Choroid plexus epithelial cell (primary cell): ENCODE measurements around the gene SCAPER.

Experiments used
- DNase-seq: peaks from one replicate; pipeline ENCODE4 v3.0.0-alpha.2; 2010; ENCODE audit warnings: low read depth
- H3K4me3 ChIP-seq: 2 replicates; pipeline ENCODE4 v1.5.1; 2011; ENCODE audit warnings: low read depth, mild to moderate bottlenecking, control low read depth, low read length, moderate library complexity
- CTCF ChIP-seq: conservative IDR thresholded peaks from 2 replicates; pipeline ENCODE4 v1.5.1; 2011; ENCODE audit warnings: low read depth, mild to moderate bottlenecking, control low read depth, inconsistent platforms, low read length, moderate library complexity

Gene SCAPER

GRCh38 chr15:76337696-76338485 lies 567.2 kb downstream of the SCAPER start:
- no peak for DNase-seq
- no peak for TF ChIP-seq CTCF
- no peak overlapping the region for H3K4me3 ChIP-seq

- TF ChIP-seq CTCF, result no peak
- DNase-seq, result no peak
- H3K4me3 ChIP-seq, result no peak overlapping the region
These were observed 568.0 kb downstream of the SCAPER start for GRCh38 chr15:76337059-76337695.

GRCh38 chr15:76336254-76337058 lies 568.7 kb downstream of the SCAPER start, which contains the start of gene ISL2:
ISL2 (plus strand) TSS chr15:76336773; CDS start chr15:76336884, 111 bp downstream.
- TF ChIP-seq CTCF, result no peak
- H3K4me3 ChIP-seq, result peak within 1 kb of the TSS; percentile 23
- peak; percentile 40 for DNase-seq

GRCh38 chr15:76335307-76336253 lies 569.6 kb downstream of the SCAPER start:
- no peak for TF ChIP-seq CTCF
- no peak for DNase-seq
- H3K4me3 ChIP-seq, result peak overlapping the region; percentile 18

- H3K4me3 ChIP-seq, result no peak overlapping the region
- no peak for TF ChIP-seq CTCF
- DNase-seq, result no peak
These were observed 570.5 kb downstream of the SCAPER start for GRCh38 chr15:76334438-76335306.
